CD4-positive, alpha-beta T cell treated with Interleukin-15 for 1 hour (primary cell): ENCODE measurements around the gene TDRD6.

Source experiments
- DNase-seq: peaks from one replicate; pipeline ENCODE4 v3.0.0-alpha.2; 2020

TDRD6 gene

DNA sequence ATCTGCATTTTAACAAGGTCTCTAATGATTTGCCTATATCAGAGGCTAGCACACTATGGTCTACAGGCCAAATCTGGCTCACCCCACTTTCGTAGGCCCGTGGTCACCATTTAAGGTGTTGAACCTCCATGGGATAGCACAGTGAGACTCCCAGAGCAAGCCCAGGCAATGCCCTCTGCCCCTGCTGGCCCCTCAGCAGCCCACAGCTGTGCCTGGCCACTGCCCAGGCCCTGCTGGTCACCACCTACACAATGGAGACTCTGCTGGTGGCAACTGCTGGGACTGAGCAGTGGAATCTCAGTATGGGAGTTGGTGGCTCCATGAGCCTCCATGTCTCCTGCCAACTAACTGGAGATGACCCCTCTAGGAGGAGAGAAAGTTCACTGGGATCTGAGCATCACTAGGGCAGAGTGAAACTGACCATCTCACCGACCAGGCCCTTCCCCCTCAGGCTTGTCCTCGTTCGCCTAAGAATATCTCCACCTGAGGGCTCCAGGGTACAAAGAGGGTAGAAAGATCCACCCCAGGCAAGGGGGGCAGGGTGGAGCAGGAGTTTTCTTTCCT lies 61.3 kb downstream of the TDRD6 start:
- no peak for DNase-seq

GRCh38 chr6:46749731-46750130 lies 62.0 kb downstream of the TDRD6 start:
- no peak for DNase-seq

GRCh38 chr6:46751658-46752057 lies 64.0 kb downstream of the TDRD6 start:
- DNase-seq: no peak
